HCT116 (cell line): ENCODE measurements around the gene CHD1L. TPM values are rescaled to one million over a fixed set of nuclear protein-coding genes. Genes with fewer than 3 reads are reported as not detected.

Source experiments
- ATAC-seq: fragments of 200-7000 bp; cut with Tn5 transposase; 2 replicates; pipeline ENCODE4 v1.9.1; 2020; ENCODE audit warnings: mild to moderate bottlenecking, moderate library complexity
- BruUV-seq: library from RNA; stranded (reverse); fragments of 400-500 nt; replicated peaks from 2 replicates; lab custom pipeline; 2021; lab: Mats Ljungman, UMichigan
- CTCF ChIA-PET: fragments of 300-600 bp; sonication (Branson Sonifier 250); formaldehyde crosslinking; loops from one replicate; lab custom pipeline; 2021; ENCODE audit warnings: antibody characterized with exemption; lab: Charles Lee
- POLR2A ChIA-PET: fragments of 300-600, 350-600 bp; sonication (Branson Sonifier 250); formaldehyde crosslinking; loops from one replicate; lab custom pipeline; 2021; ENCODE audit warnings: antibody characterized with exemption; lab: Charles Lee
- RAD21 ChIA-PET, 2 experiments: fragments of 300-600 bp; sonication (Branson Sonifier 250); formaldehyde crosslinking; loops; one replicate each; lab custom pipeline; 2023; ENCODE audit warnings: low total read pairs in 2 of 2; ENCODE audit not compliant: uncharacterized antibody in 2 of 2, unreplicated experiment in 2 of 2, low non-redundant PET in 1 of 2; lab: Charles Lee
- DNase-seq: peaks from one replicate; pipeline ENCODE4 v3.0.0-alpha.2; 2010; ENCODE audit warnings: low read depth, low spot score
- H2AFZ ChIP-seq: fragments of 200-600 bp; shearing (Covaris generic), sonication (generic); 2 replicates; pipeline ENCODE4 v1.6.1; 2017; ENCODE audit warnings: low read depth, mixed run types, mixed read lengths, antibody characterized with exemption, low read length; ENCODE audit not compliant: poor library complexity, severe bottlenecking
- H3K27ac ChIP-seq: 2 replicates; pipeline ENCODE4 v1.5.1; 2012; ENCODE audit warnings: low read depth, low read length
- H3K27me3 ChIP-seq: fragments of 200-600 bp; sonication (generic); 2 replicates; pipeline ENCODE4 v1.6.1; 2016; ENCODE audit warnings: mixed run types, low read length, mixed read lengths; ENCODE audit not compliant: insufficient read depth
- H3K36me3 ChIP-seq, 2 experiments: fragments of 200-500 bp in 1 of 2; fragments of 200-600 bp in 1 of 2; sonication (Bioruptor generic) in 1 of 2; sonication (generic) in 1 of 2; 2 replicates each; pipeline versions ENCODE4 v1.5.1 to v1.6.1; 2014 to 2016; ENCODE audit warnings: low read length in 2 of 2, inconsistent platforms in 1 of 2, mixed read lengths in 1 of 2, mixed run types in 1 of 2; ENCODE audit not compliant: insufficient read depth in 2 of 2, control insufficient read depth in 1 of 2
- H3K4me1 ChIP-seq, 2 experiments: fragments of 200-600 bp in 1 of 2; sonication (generic) in 1 of 2; 2 replicates each; pipeline versions ENCODE4 v1.5.1 to v1.6.1; 2012 to 2017; ENCODE audit warnings: low read length in 2 of 2, inconsistent platforms in 1 of 2, mild to moderate bottlenecking in 1 of 2, mixed read lengths in 1 of 2, mixed run types in 1 of 2, moderate library complexity in 1 of 2; ENCODE audit not compliant: insufficient read depth in 2 of 2, control insufficient read depth in 1 of 2
- H3K4me2 ChIP-seq: fragments of 200-600 bp; sonication (generic); 2 replicates; pipeline ENCODE4 v1.6.1; 2017; ENCODE audit warnings: mixed run types, low read length, mixed read lengths
- H3K4me3 ChIP-seq, 2 experiments: fragments of 200-600 bp in 1 of 2; sonication (generic) in 1 of 2; replicated peaks in 1 of 2; 2 replicates each; pipeline ENCODE4 v1.5.1; 2011 to 2016; ENCODE audit warnings: low read length in 2 of 2, control low read depth in 1 of 2, low read depth in 1 of 2, mild to moderate bottlenecking in 1 of 2, mixed read lengths in 1 of 2, mixed run types in 1 of 2
- H3K79me2 ChIP-seq: fragments of 200-600 bp; sonication (generic); 2 replicates; pipeline ENCODE4 v1.6.1; 2017; ENCODE audit warnings: mild to moderate bottlenecking, mixed run types, low read length, moderate library complexity, mixed read lengths; ENCODE audit not compliant: insufficient read depth
- H3K9ac ChIP-seq: fragments of 200-600 bp; sonication (generic); 2 replicates; pipeline ENCODE4 v1.6.1; 2016; ENCODE audit warnings: low read length, mixed read lengths
- H3K9me2 ChIP-seq: fragments of 200-600 bp; sonication (generic), shearing (Covaris generic); 2 replicates; pipeline ENCODE4 v1.6.1; 2017; ENCODE audit warnings: mixed run types, mild to moderate bottlenecking, moderate library complexity; ENCODE audit not compliant: insufficient read depth
- H3K9me3 ChIP-seq, 2 experiments: fragments of 200-500 bp in 1 of 2; fragments of 200-600 bp in 1 of 2; sonication (Bioruptor generic) in 1 of 2; sonication (generic) in 1 of 2; 2 replicates each; pipeline ENCODE4 v1.6.1; 2014 to 2017; ENCODE audit warnings: low read length in 2 of 2, mixed read lengths in 2 of 2, inconsistent platforms in 1 of 2, low read depth in 1 of 2, mild to moderate bottlenecking in 1 of 2, mixed run types in 1 of 2, moderate library complexity in 1 of 2; ENCODE audit not compliant: control insufficient read depth in 1 of 2, insufficient read depth in 1 of 2
- H4K20me1 ChIP-seq: fragments of 200-600 bp; sonication (generic), shearing (Covaris generic); 2 replicates; pipeline ENCODE4 v1.6.1; 2017; ENCODE audit warnings: mixed run types, mild to moderate bottlenecking, moderate library complexity; ENCODE audit not compliant: insufficient read depth
- CBX3 ChIP-seq: IDR thresholded peaks from 2 replicates; pipeline ENCODE4 v1.6.1; 2012; ENCODE audit warnings: low read depth
- CEBPB ChIP-seq: IDR thresholded peaks from 2 replicates; pipeline ENCODE4 v1.6.1; 2012; ENCODE audit warnings: low read depth
- EGR1 ChIP-seq: IDR thresholded peaks from 2 replicates; pipeline ENCODE4 v1.6.1; 2012; ENCODE audit warnings: low read depth
- ELF1 ChIP-seq: IDR thresholded peaks from 2 replicates; pipeline ENCODE4 v1.6.1; 2012; ENCODE audit warnings: low read depth, borderline replicate concordance
- EZH2 ChIP-seq: fragments of 200-600 bp; sonication (generic); IDR thresholded peaks from 2 replicates; pipeline ENCODE4 v1.6.1; 2017; ENCODE audit warnings: antibody characterized with exemption, mixed run types
- EZH2phosphoT487 ChIP-seq: fragments of 200-600 bp; IDR thresholded peaks from 2 replicates; pipeline ENCODE4 v1.6.1; 2018; ENCODE audit warnings: antibody characterized with exemption, borderline replicate concordance
- FOSL1 ChIP-seq: IDR thresholded peaks from 2 replicates; pipeline ENCODE4 v1.6.1; 2012; ENCODE audit warnings: low read depth
- JUND ChIP-seq: IDR thresholded peaks from 2 replicates; pipeline ENCODE4 v1.6.1; 2012
- POLR2A ChIP-seq: IDR thresholded peaks from 2 replicates; pipeline ENCODE4 v1.7.0; 2011; ENCODE audit warnings: borderline replicate concordance; ENCODE audit not compliant: insufficient read depth, insufficient read length; ENCODE audit errors: extremely low read depth
- RAD21 ChIP-seq: IDR thresholded peaks from 2 replicates; pipeline ENCODE4 v1.6.1; 2012; ENCODE audit warnings: low read depth, mild to moderate bottlenecking
- SIN3A ChIP-seq: IDR thresholded peaks from 2 replicates; pipeline ENCODE4 v1.6.1; 2012; ENCODE audit warnings: low read depth
- SP1 ChIP-seq: IDR thresholded peaks from 2 replicates; pipeline ENCODE4 v1.6.1; 2012; ENCODE audit warnings: low read depth
- SRF ChIP-seq: IDR thresholded peaks from 2 replicates; pipeline ENCODE4 v1.6.1; 2012; ENCODE audit warnings: low read depth
- TCF7L2 ChIP-seq: IDR thresholded peaks from 2 replicates; pipeline ENCODE4 v1.7.0; 2011; ENCODE audit warnings: borderline replicate concordance, inconsistent platforms; ENCODE audit not compliant: insufficient read depth, insufficient read length; ENCODE audit errors: extremely low read depth
- YY1 ChIP-seq: IDR thresholded peaks from 2 replicates; pipeline ENCODE4 v1.6.1; 2011; ENCODE audit warnings: low read length, low read depth, moderate library complexity, mild to moderate bottlenecking; ENCODE audit not compliant: insufficient replicate concordance; ENCODE audit errors: extremely low read depth
- ZNF274 ChIP-seq: fragments of 200-500 bp; sonication (Bioruptor generic); IDR thresholded peaks from 2 replicates; pipeline ENCODE4 v1.6.1; 2014; ENCODE audit warnings: mild to moderate bottlenecking, low read depth, low read length, inconsistent platforms
- intact Hi-C: fragments of 100-400 bp; cut with micrococcal nuclease; formaldehyde crosslinking; loops from 2 replicates; pipeline ENCODE4 v1.10.0; 2022
- total RNA-seq: library from RNA; stranded (reverse); gene quantifications from one replicate; pipeline ENCODE4 v1.2.1, GENCODE V29; 2021; ENCODE audit not compliant: unreplicated experiment
- TF ChIP-seq, protein P1 (sequence below): IDR thresholded peaks from 2 replicates; pipeline ENCODE4 v1.6.1; 2012; ENCODE audit warnings: low read depth
- TF ChIP-seq, protein P2 (sequence below): IDR thresholded peaks from 2 replicates; pipeline ENCODE4 v1.6.1; 2012
- TF ChIP-seq, protein P3 (sequence below): IDR thresholded peaks from 2 replicates; pipeline ENCODE4 v1.6.1; 2012

CHD1L gene
- total RNA-seq, 1 experiment from 2014 or later, result 52.0 TPM

DNA sequence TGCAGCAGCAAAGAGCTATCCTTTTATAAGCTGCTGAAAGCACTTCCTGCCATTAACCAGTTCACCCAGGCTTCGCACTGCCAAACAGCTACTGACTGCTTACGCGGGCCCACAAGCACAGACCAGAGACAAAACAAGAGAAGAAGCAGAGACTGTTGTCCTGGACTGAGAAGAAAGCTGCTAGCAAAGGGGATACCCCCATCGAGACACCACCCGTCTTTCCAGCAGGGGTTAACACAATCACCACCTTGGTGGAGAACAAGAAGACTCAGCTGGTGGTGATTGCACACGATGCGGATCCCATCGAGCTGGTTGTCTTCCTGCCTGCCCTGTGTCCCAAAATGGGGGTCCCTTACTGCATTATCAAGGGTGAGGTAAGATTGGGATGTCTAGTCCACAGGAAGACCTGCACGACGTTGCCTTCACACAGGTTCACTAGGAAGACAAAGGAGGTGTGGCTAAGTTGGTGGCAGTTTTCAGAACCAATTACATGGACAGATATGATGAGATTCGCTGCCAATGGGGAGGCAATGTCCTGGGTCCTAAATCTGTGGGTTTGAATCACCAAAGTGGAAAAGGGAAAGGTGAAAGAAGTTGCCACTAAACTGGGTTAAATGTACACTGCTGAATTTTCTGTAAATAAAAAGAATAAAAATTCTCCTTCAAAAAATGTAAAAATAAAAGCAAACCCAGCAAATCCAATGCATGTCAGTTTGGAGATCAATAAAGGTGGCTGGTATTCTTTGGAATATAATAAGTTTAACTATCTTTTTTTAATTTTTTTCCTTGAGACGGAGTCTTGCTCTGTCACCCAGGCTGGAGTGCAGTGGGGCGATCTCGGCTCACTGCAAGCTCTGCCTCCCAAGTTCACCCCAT lies 18.5 kb upstream of the CHD1L start:
- no TSS peak for BruUV-seq
- H3K9ac ChIP-seq, result no peak overlapping the region

More for the DNA sequence above, 18.5 kb upstream of the CHD1L start:
- ATAC-seq (no peak), DNase-seq (no peak)
- Histone ChIP-seq H2AFZ (no peak overlapping the region), H3K79me2 (no peaks in the 10 kb centered on the region), H3K4me1 (no peaks in the 10 kb centered on the region), H3K27ac (no peak overlapping the region), H3K9me3 (no peaks in the 10 kb centered on the region), H3K9me2 (no peaks in the 10 kb centered on the region), H3K36me3 (no peaks in the 10 kb centered on the region), H4K20me1 (no peaks in the 10 kb centered on the region), H3K4me2 (no peak overlapping the region), H3K4me3 (no peak overlapping the region), H3K27me3 (no peaks in the 10 kb centered on the region)
- POLR2A ChIA-PET, result no interaction called here
- RAD21 ChIA-PET, result no interaction called here
- no peak for TF ChIP-seq RAD21
- TF ChIP-seq CBX3, result no peak
- no peak for TF ChIP-seq POLR2A
- TF ChIP-seq TCF7L2, result no peak
- no peak for TF ChIP-seq EZH2
- no peak for TF ChIP-seq JUND
- TF ChIP-seq, protein P1, sequence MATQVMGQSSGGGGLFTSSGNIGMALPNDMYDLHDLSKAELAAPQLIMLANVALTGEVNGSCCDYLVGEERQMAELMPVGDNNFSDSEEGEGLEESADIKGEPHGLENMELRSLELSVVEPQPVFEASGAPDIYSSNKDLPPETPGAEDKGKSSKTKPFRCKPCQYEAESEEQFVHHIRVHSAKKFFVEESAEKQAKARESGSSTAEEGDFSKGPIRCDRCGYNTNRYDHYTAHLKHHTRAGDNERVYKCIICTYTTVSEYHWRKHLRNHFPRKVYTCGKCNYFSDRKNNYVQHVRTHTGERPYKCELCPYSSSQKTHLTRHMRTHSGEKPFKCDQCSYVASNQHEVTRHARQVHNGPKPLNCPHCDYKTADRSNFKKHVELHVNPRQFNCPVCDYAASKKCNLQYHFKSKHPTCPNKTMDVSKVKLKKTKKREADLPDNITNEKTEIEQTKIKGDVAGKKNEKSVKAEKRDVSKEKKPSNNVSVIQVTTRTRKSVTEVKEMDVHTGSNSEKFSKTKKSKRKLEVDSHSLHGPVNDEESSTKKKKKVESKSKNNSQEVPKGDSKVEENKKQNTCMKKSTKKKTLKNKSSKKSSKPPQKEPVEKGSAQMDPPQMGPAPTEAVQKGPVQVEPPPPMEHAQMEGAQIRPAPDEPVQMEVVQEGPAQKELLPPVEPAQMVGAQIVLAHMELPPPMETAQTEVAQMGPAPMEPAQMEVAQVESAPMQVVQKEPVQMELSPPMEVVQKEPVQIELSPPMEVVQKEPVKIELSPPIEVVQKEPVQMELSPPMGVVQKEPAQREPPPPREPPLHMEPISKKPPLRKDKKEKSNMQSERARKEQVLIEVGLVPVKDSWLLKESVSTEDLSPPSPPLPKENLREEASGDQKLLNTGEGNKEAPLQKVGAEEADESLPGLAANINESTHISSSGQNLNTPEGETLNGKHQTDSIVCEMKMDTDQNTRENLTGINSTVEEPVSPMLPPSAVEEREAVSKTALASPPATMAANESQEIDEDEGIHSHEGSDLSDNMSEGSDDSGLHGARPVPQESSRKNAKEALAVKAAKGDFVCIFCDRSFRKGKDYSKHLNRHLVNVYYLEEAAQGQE, result no peak
- TF ChIP-seq FOSL1, result no peak
- TF ChIP-seq ELF1, result no peak
- TF ChIP-seq, protein P2, sequence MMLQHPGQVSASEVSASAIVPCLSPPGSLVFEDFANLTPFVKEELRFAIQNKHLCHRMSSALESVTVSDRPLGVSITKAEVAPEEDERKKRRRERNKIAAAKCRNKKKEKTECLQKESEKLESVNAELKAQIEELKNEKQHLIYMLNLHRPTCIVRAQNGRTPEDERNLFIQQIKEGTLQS, result no peak
- no peak for TF ChIP-seq SP1
- TF ChIP-seq YY1, result no peak
- no peak for TF ChIP-seq EGR1
- no peak for TF ChIP-seq EZH2phosphoT487
- no peak for TF ChIP-seq CEBPB
- TF ChIP-seq, protein P3, sequence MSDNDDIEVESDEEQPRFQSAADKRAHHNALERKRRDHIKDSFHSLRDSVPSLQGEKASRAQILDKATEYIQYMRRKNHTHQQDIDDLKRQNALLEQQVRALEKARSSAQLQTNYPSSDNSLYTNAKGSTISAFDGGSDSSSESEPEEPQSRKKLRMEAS, result no peak
- no peak for TF ChIP-seq SIN3A
- no peak for TF ChIP-seq SRF
- TF ChIP-seq ZNF274, result no peak
- intact Hi-C loops, result no loop called here
- CTCF ChIA-PET, result no interaction called here
